ENCODE measurements around the gene ZNF841. TPM values are rescaled to one million over a fixed set of nuclear protein-coding genes. Genes with fewer than 3 reads are reported as not detected.
"Not testable (repeated sequence)": the region's sequence is repeated elsewhere in the genome, so short reads cannot be mapped to it uniquely, and the experiment has no call there.

The ZNF841 gene
- total and polyA plus RNA-seq, 2 of the 8 experiments (the other 6 are each of a cell fraction or from before 2014, with no cell fraction given) = 4.1 to 17.9 TPM

GRCh38 chr19:52056480-52056879 is 39.1 kb downstream of the ZNF841 start:
- H2BK15ac ChIP-seq (ENCODE audit: low read length); H4K91ac ChIP-seq (replicated peaks; ENCODE audit: insufficient read length, low read length); H2BK12ac ChIP-seq (ENCODE audit: low read depth, low read length); FAIRE-seq; H3K14ac ChIP-seq (ENCODE audit: insufficient read length); H3K18ac ChIP-seq (ENCODE audit: extremely low read depth, low read length); H2AFZ ChIP-seq (ENCODE audit: low read length); H3K36me3 ChIP-seq (ENCODE audit: control insufficient read depth in 2 of 4, insufficient read depth in 4 of 4, low read length in 3 of 4); H3K23ac ChIP-seq (ENCODE audit: insufficient read length); H4K20me1 ChIP-seq (replicated peaks in 1 of 2; ENCODE audit: control insufficient read depth in 1 of 2, insufficient read depth in 2 of 2, low read length in 2 of 2); H3K4ac ChIP-seq (replicated peaks; ENCODE audit: insufficient read length, low read depth, low read length); H3K4me1 ChIP-seq (replicated peaks in 1 of 4; ENCODE audit: control insufficient read depth in 3 of 4, insufficient read depth in 4 of 4, low read length in 3 of 4); DNase-seq (ENCODE audit: low read depth in 1 of 2, low spot score in 2 of 2); H3K79me2 ChIP-seq (ENCODE audit: control insufficient read depth in 1 of 2, insufficient read depth in 2 of 2, low read length in 2 of 2); H2BK5ac ChIP-seq (ENCODE audit: low read depth, low read length); H3K27me3 ChIP-seq (replicated peaks in 1 of 4; ENCODE audit: control insufficient read depth in 3 of 4, extremely low read depth in 1 of 4, insufficient read depth in 3 of 4, low read length in 3 of 4); H3K79me1 ChIP-seq (ENCODE audit: low read depth, low read length); H3K23me2 ChIP-seq (ENCODE audit: low read depth, low read length); H3K4me2 ChIP-seq (ENCODE audit: insufficient read depth in 1 of 2, low read depth in 2 of 2, low read length in 2 of 2); CTCF ChIA-PET (ENCODE audit: partially characterized antibody); H4K8ac ChIP-seq (ENCODE audit: extremely low read depth, insufficient read depth, low read length); H2BK120ac ChIP-seq (replicated peaks; ENCODE audit: low read depth, low read length); H2BK20ac ChIP-seq (ENCODE audit: low read length); H3K56ac ChIP-seq (replicated peaks; ENCODE audit: insufficient read length, low read depth, low read length); H2AK5ac ChIP-seq (ENCODE audit: low read depth, low read length); H3K4me3 ChIP-seq (ENCODE audit: extremely low read depth in 1 of 4, insufficient read depth in 2 of 4, low read depth in 3 of 4, low read length in 4 of 4); POLR2A ChIA-PET (ENCODE audit: partially characterized antibody); H3K9ac ChIP-seq (replicated peaks in 1 of 4; ENCODE audit: extremely low read depth in 1 of 4, low read depth in 3 of 4, low read length in 3 of 4); H3K27ac ChIP-seq (ENCODE audit: low read depth, low read length); H4K5ac ChIP-seq (ENCODE audit: insufficient read length, low read depth, low read length): not testable (repeated sequence)
- WGBS, 2 experiments (ENCODE audit: extremely low coverage in 1 of 2, insufficient coverage in 1 of 2, insufficient read length in 1 of 2, insufficient replicate concordance in 2 of 2, low coverage in 1 of 2, low lambda C conversion rate in 2 of 2, missing lambda C conversion rate in 1 of 2) = 84% methylated on average over 3 of the region's 3 CpGs; no CpG with 5 or more reads in 1 of the 2 experiments
- peaks cover 7 to 32% of the 10 kb centered on the region in 2 experiments; a peak in 2 of 4 replicates for H3K9me3 ChIP-seq (ENCODE audit: insufficient read depth in 2 of 2, low read depth in 1 of 2, low read length in 1 of 2)

DNA sequence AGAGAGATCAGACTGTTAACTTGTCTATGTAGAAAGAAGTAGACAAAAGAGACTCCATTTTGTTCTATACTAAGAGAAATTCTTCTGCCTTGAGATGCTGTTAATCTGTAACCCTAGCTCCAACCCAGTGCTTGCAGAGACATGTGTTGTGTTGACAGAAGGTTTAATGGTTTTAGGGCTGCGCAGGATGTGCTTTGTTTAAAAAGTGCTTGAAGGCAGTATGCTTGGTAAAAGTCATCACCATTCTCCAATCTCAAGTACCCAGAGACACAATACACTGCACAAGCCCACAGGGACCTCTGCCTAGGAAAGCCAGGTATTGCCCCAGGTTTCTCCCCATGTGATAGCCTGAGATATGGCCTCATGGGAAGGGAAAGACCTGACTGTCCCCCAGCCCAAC is 43.8 kb downstream of the ZNF841 start:
- H3K14ac ChIP-seq (ENCODE audit: insufficient read length); H2AK5ac ChIP-seq (ENCODE audit: low read depth, low read length); H3K79me2 ChIP-seq (ENCODE audit: control insufficient read depth in 1 of 2, insufficient read depth in 2 of 2, low read length in 2 of 2); H3K18ac ChIP-seq (ENCODE audit: extremely low read depth, low read length); H2BK5ac ChIP-seq (ENCODE audit: low read depth, low read length); H3K4ac ChIP-seq (replicated peaks; ENCODE audit: insufficient read length, low read depth, low read length); H3K23me2 ChIP-seq (ENCODE audit: low read depth, low read length); H2BK12ac ChIP-seq (ENCODE audit: low read depth, low read length); H4K5ac ChIP-seq (ENCODE audit: insufficient read length, low read depth, low read length); H3K4me3 ChIP-seq (ENCODE audit: extremely low read depth in 1 of 4, insufficient read depth in 2 of 4, low read depth in 3 of 4, low read length in 4 of 4); CTCF ChIA-PET (ENCODE audit: partially characterized antibody); H4K20me1 ChIP-seq (replicated peaks in 1 of 2; ENCODE audit: control insufficient read depth in 1 of 2, insufficient read depth in 2 of 2, low read length in 2 of 2); H3K4me2 ChIP-seq (ENCODE audit: insufficient read depth in 1 of 2, low read depth in 2 of 2, low read length in 2 of 2); H2BK120ac ChIP-seq (replicated peaks; ENCODE audit: low read depth, low read length); H2BK15ac ChIP-seq (ENCODE audit: low read length); H3K9ac ChIP-seq (replicated peaks in 1 of 4; ENCODE audit: extremely low read depth in 1 of 4, low read depth in 3 of 4, low read length in 3 of 4); DNase-seq (ENCODE audit: low read depth in 1 of 2, low spot score in 2 of 2); H3K79me1 ChIP-seq (ENCODE audit: low read depth, low read length); H3K56ac ChIP-seq (replicated peaks; ENCODE audit: insufficient read length, low read depth, low read length); H4K8ac ChIP-seq (ENCODE audit: extremely low read depth, insufficient read depth, low read length); H2BK20ac ChIP-seq (ENCODE audit: low read length); FAIRE-seq; H3K23ac ChIP-seq (ENCODE audit: insufficient read length); H3K27ac ChIP-seq (ENCODE audit: low read depth, low read length); H2AFZ ChIP-seq (ENCODE audit: low read length); H3K27me3 ChIP-seq (replicated peaks in 1 of 4; ENCODE audit: control insufficient read depth in 3 of 4, extremely low read depth in 1 of 4, insufficient read depth in 3 of 4, low read length in 3 of 4); H4K91ac ChIP-seq (replicated peaks; ENCODE audit: insufficient read length, low read length); H3K36me3 ChIP-seq (ENCODE audit: control insufficient read depth in 2 of 4, insufficient read depth in 4 of 4, low read length in 3 of 4); H3K4me1 ChIP-seq (replicated peaks in 1 of 4; ENCODE audit: control insufficient read depth in 3 of 4, insufficient read depth in 4 of 4, low read length in 3 of 4): not testable (repeated sequence)
- POLR2A ChIA-PET (ENCODE audit: partially characterized antibody) = interaction anchor here (1.1 to 1.2 kb wide), 2 partner anchors 21 to 87 kb away, joined by 3 read pairs; partner anchors contain the start of gene ZNF616
- WGBS, 2 experiments (ENCODE audit: extremely low coverage in 1 of 2, insufficient coverage in 1 of 2, insufficient read length in 1 of 2, insufficient replicate concordance in 2 of 2, low coverage in 1 of 2, low lambda C conversion rate in 2 of 2, missing lambda C conversion rate in 1 of 2) = 94% methylated on average over 1 of the region's 1 CpG; no CpG with 5 or more reads in 1 of the 2 experiments
- peaks cover 9 to 14% of the 10 kb centered on the region in 2 experiments; a peak in 3 of 4 replicates for H3K9me3 ChIP-seq (ENCODE audit: insufficient read depth in 2 of 2, low read depth in 1 of 2, low read length in 1 of 2)

All from H1 (cell line).